Gastroesophageal sphincter (tissue), 4 donors: ENCODE results near the gene KCNH4. TPM values are rescaled to one million over a fixed set of nuclear protein-coding genes. Genes with fewer than 3 reads are reported as not detected.
A peak's percentile ranks its signal among the peaks of the same experiment; 100 is the strongest.
"Not testable (repeated sequence)": the region's sequence is repeated elsewhere in the genome, so short reads cannot be mapped to it uniquely, and the experiment has no call there.

Experiments
- ATAC-seq: fragments of 150-250 bp; one replicate; pipeline ENCODE4 v1.9.1; 2016; ENCODE audit warnings: mild to moderate bottlenecking, moderate library complexity
- H3K27ac ChIP-seq, 4 donors: fragments of 200-600 bp; sonication (generic) in 3 of 4; 1 replicate in 3 of 4; 2 replicates in 1 of 4; pipeline ENCODE4 v1.5.1; 2016 to 2019
- H3K27me3 ChIP-seq: fragments of 200-600 bp; sonication (generic); one replicate; pipeline ENCODE4 v1.5.1; 2019
- H3K36me3 ChIP-seq, 2 donors: fragments of 200-600 bp; sonication (generic); one replicate each; pipeline ENCODE4 v1.5.1; 2019; ENCODE audit warnings: control low read depth in 1 of 2
- H3K4me1 ChIP-seq, 3 donors: fragments of 200-600 bp; sonication (generic); 1 replicate in 2 of 3; 2 replicates in 1 of 3; pipeline ENCODE4 v1.5.1; 2016 to 2019; ENCODE audit warnings: control low read depth in 2 of 3
- H3K4me3 ChIP-seq, 2 donors: fragments of 200-600 bp; sonication (generic); one replicate each; pipeline ENCODE4 v1.5.1; 2019; ENCODE audit warnings: mild to moderate bottlenecking in 1 of 2, moderate library complexity in 1 of 2
- H3K9me3 ChIP-seq, 3 donors: fragments of 200-600 bp; sonication (generic); one replicate each; pipeline ENCODE4 v1.5.1; 2017 to 2019; ENCODE audit warnings: control low read depth in 2 of 3
- CTCF ChIP-seq, 4 experiments: fragments of 200-600 bp in 2 of 4; fragments of 450-650 bp in 2 of 4; sonication (generic) in 1 of 4; IDR thresholded peaks; one replicate each; pipeline ENCODE4 v1.5.1; 2017 to 2019; ENCODE audit warnings: antibody characterized with exemption in 4 of 4, mild to moderate bottlenecking in 2 of 4, moderate library complexity in 2 of 4
- EP300 ChIP-seq: sonication (generic); formaldehyde crosslinking; IDR thresholded peaks from one replicate; pipeline ENCODE4 v1.6.1; 2017; ENCODE audit warnings: antibody characterized with exemption, mild to moderate bottlenecking
- POLR2A ChIP-seq, 2 donors: fragments of 450-650 bp; IDR thresholded peaks; one replicate each; pipeline ENCODE4 v1.6.1; 2017; ENCODE audit warnings: antibody characterized with exemption in 2 of 2, mild to moderate bottlenecking in 2 of 2, moderate library complexity in 1 of 2
- POLR2AphosphoS5 ChIP-seq: sonication (generic); formaldehyde crosslinking; IDR thresholded peaks from one replicate; pipeline ENCODE4 v1.6.1; 2017; ENCODE audit warnings: antibody characterized with exemption
- WGBS, 2 donors: methylation state at CpG; one replicate each; pipeline ENCODE4 v1.1.5; 2018; ENCODE audit warnings: low coverage in 1 of 2; 5-methylcytosine and 5-hydroxymethylcytosine counted together
- total RNA-seq, 4 donors: library from RNA; depleted of rRNA; stranded (reverse); fragments of >200 nt; gene quantifications; one replicate each; pipeline ENCODE4 v1.1.0, GENCODE V29; 2016

Gene KCNH4
- total RNA-seq, 4 donors from 2014 or later, result 0.16 to 0.27 (median 0.17) TPM; not detected in 1

- Histone ChIP-seq H3K36me3 (peaks cover 0 to 100% of the 10 kb centered on the region in 2 donors), H3K4me1 (peaks cover 0 to 15% (median 0%) of the 10 kb centered on the region in 3 donors), H3K27ac (peak overlapping the region in 3 of 4 donors; percentile 57 to 60 (median 57))
- not testable (repeated sequence) for H3K9me3 ChIP-seq, H3K4me3 ChIP-seq, H3K27me3 ChIP-seq
- ATAC-seq, result peak; percentile 90
- WGBS, 2 donors, result 20 to 30% methylated on average over 1 to 3 of the region's 9 CpGs
- peak; percentile 39 for TF ChIP-seq POLR2AphosphoS5
These were observed 31.0 kb upstream of the KCNH4 start for GRCh38 chr17:42211921-42212341.

GRCh38 chr17:42210046-42210445, 29.1 kb upstream of the KCNH4 start:
- Histone ChIP-seq H3K27me3 (no peaks in the 10 kb centered on the region), H3K27ac (no peak overlapping the region), H3K9me3 (no peaks in the 10 kb centered on the region), H3K4me3 (no peak overlapping the region), H3K4me1 (peaks cover 0 to 15% (median 0%) of the 10 kb centered on the region in 3 donors), H3K36me3 (peaks cover 0 to 100% of the 10 kb centered on the region in 2 donors)
- WGBS, 2 donors, result 66 to 77% methylated on average over 3 to 6 of the region's 6 CpGs
- ATAC-seq, result no peak
- TF ChIP-seq EP300 (no peak), CTCF (IDR thresholded peaks at IDR 0.05) (no peak), POLR2A (IDR thresholded peaks at IDR 0.05) (no peak), POLR2AphosphoS5 (no peak)

- 72% methylated on average over 7 of the region's 8 CpGs; no CpG with 5 or more reads in 1 of the 2 donors for WGBS, 2 donors
- ATAC-seq, result not testable (repeated sequence)
- peaks cover 0 to 100% of the 10 kb centered on the region in 2 donors for H3K36me3 ChIP-seq
These were observed 25.2 kb upstream of the KCNH4 start for GRCh38 chr17:42206153-42206612.

GRCh38 chr17:42203354-42203753, 22.4 kb upstream of the KCNH4 start:
- 100% methylated on average over 1 to 2 of the region's 2 CpGs for WGBS, 2 donors
- no peak overlapping the region for H3K4me3 ChIP-seq
- no peaks in the 10 kb centered on the region for H3K27me3 ChIP-seq
- no peaks in the 10 kb centered on the region for H3K4me1 ChIP-seq
- H3K36me3 ChIP-seq, result peaks cover 0 to 98% of the 10 kb centered on the region in 2 donors
- no peaks in the 10 kb centered on the region for H3K9me3 ChIP-seq
- no peak for TF ChIP-seq EP300
- no peak for ATAC-seq
- H3K27ac ChIP-seq, result peak overlapping the region in 1 of 4 donors; percentile 38

More at GRCh38 chr17:42206153-42206612, 25.2 kb upstream of the KCNH4 start:
- not testable (repeated sequence) for H3K27ac ChIP-seq, H3K4me1 ChIP-seq, H3K4me3 ChIP-seq, H3K27me3 ChIP-seq, H3K9me3 ChIP-seq

GRCh38 chr17:42202696-42203095, 21.8 kb upstream of the KCNH4 start:
- Histone ChIP-seq H3K27ac (peak overlapping the region in 1 of 4 donors; percentile 38), H3K27me3 (no peaks in the 10 kb centered on the region), H3K4me3 (no peak overlapping the region), H3K36me3 (peaks cover 0 to 91% of the 10 kb centered on the region in 2 donors), H3K4me1 (no peaks in the 10 kb centered on the region), H3K9me3 (no peaks in the 10 kb centered on the region)
- WGBS, 2 donors, result 92 to 100% methylated on average over 2 to 5 of the region's 5 CpGs
- ATAC-seq, result no peak
- TF ChIP-seq EP300 (no peak), POLR2A (IDR thresholded peaks at IDR 0.05) (no peak), CTCF (IDR thresholded peaks at IDR 0.05) (no peak), POLR2AphosphoS5 (no peak)

- H3K27ac ChIP-seq, result peak overlapping the region in 2 of 4 donors; percentile 23 to 38
- H3K27me3 ChIP-seq, result no peaks in the 10 kb centered on the region
- H3K4me3 ChIP-seq, result no peak overlapping the region
- no peaks in the 10 kb centered on the region for H3K9me3 ChIP-seq
- H3K36me3 ChIP-seq, result peaks cover 0 to 86% of the 10 kb centered on the region in 2 donors
- H3K4me1 ChIP-seq, result no peaks in the 10 kb centered on the region
- no CpG with 5 or more reads among the region's 6 CpGs for WGBS, 2 donors
- ATAC-seq, result no peak
- TF ChIP-seq EP300 (no peak), POLR2AphosphoS5 (no peak), POLR2A (IDR thresholded peaks at IDR 0.05) (no peak), CTCF (IDR thresholded peaks at IDR 0.05) (no peak)
These were observed 21.2 kb upstream of the KCNH4 start for GRCh38 chr17:42202159-42202558.
